Glutamatergic neuron (in vitro differentiated cells): ENCODE measurements around the gene ABCA3. TPM values are rescaled to one million over a fixed set of nuclear protein-coding genes. Genes with fewer than 3 reads are reported as not detected.
"Not testable (repeated sequence)": the region's sequence is repeated elsewhere in the genome, so short reads cannot be mapped to it uniquely, and the experiment has no call there.

Experiments used
- DNase-seq: peaks from one replicate; pipeline ENCODE4 v3.0.0; 2022
- H3K27ac Mint-ChIP-seq: one replicate; pipeline ENCODE4 v1.8.0; 2020; ENCODE audit warnings: mild to moderate bottlenecking, mixed read lengths, inconsistent platforms; ENCODE audit not compliant: unreplicated experiment
- H3K27me3 Mint-ChIP-seq: one replicate; pipeline ENCODE4 v1.8.0; 2020; ENCODE audit warnings: mild to moderate bottlenecking, moderate library complexity, mixed read lengths, inconsistent platforms; ENCODE audit not compliant: unreplicated experiment
- H3K36me3 Mint-ChIP-seq: one replicate; pipeline ENCODE4 v1.8.0; 2020; ENCODE audit warnings: mild to moderate bottlenecking, mixed read lengths, inconsistent platforms; ENCODE audit not compliant: unreplicated experiment
- H3K4me1 Mint-ChIP-seq: one replicate; pipeline ENCODE4 v1.8.0; 2020; ENCODE audit warnings: mild to moderate bottlenecking, low read depth, mixed read lengths, inconsistent platforms; ENCODE audit not compliant: unreplicated experiment
- H3K4me3 Mint-ChIP-seq: one replicate; pipeline ENCODE4 v1.8.0; 2020; ENCODE audit warnings: mild to moderate bottlenecking, mixed read lengths, inconsistent platforms; ENCODE audit not compliant: unreplicated experiment
- H3K9me3 Mint-ChIP-seq: one replicate; pipeline ENCODE4 v1.8.0; 2020; ENCODE audit warnings: mild to moderate bottlenecking, moderate library complexity, mixed read lengths, inconsistent platforms; ENCODE audit not compliant: unreplicated experiment
- CTCF ChIP-seq: fragments of 200-600 bp; sonication (generic); IDR thresholded peaks from one replicate; pipeline ENCODE4 v1.5.0; 2021; ENCODE audit not compliant: partially characterized antibody, unreplicated experiment
- total RNA-seq: library from RNA; stranded (reverse); fragmentation: NEBNext Ultra II Directional; extraction: Animal tissue kit (Norgen Biotek cat#: 25700); gene quantifications from one replicate; pipeline ENCODE4 v1.2.1, GENCODE V29; 2021; ENCODE audit not compliant: unreplicated experiment

Gene ABCA3
- total RNA-seq, 1 donor from 2014 or later: 110 TPM

DNA sequence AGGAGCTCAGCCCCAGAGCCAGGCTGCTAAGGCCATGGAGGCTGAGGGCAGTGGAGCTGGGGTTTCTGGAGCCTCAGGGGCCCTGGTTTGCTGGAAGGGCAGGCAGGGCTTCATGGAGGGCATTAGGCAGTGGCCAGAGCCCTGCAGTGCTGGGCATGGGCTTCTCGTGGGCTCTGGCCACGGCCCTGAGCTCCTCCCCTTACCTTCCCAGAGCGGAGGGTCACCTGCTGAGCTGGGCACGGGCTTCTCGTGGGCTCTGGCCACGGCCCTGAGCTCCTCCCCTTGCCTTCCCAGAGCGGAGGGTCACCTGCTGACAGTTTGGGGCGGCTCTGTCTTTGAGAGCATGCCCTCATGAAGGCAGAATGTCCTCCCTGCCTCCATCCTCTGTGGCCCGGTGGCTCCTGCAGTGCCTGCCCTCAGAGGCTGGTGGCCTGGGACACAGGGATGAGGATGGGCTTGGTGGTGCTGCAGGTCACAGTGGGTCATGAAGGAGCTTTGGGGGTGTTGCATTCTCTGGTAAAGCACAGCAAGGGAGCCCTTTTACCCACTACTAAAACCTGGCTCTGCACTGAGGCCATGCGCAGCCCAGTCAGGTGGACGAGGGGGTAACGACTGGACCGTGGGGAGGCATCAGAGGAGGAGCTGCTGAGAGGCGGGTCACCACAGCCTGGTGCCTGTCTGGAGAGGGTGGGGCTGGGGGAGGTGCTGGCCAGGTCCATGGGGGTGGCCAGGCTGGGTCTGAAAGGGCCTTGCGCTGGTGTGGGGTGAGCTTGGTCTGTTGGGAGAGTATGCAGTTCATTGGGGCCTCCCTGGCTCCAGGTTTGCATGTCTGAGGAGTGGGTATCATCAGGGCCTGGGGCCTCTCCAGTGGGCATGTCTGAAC, 69.7 kb downstream of the ABCA3 start:
- no peak overlapping the region for H3K4me3 Mint-ChIP-seq
- H3K27me3 Mint-ChIP-seq: peaks cover 6% of the 10 kb centered on the region
- H3K36me3 Mint-ChIP-seq: no peaks in the 10 kb centered on the region
- H3K4me1 Mint-ChIP-seq: peaks cover 15% of the 10 kb centered on the region
- no peak overlapping the region for H3K27ac Mint-ChIP-seq
- no peak for TF ChIP-seq CTCF
- H3K9me3 Mint-ChIP-seq: peaks cover 9% of the 10 kb centered on the region
- no peak for DNase-seq

- no peak for DNase-seq
- H3K36me3 Mint-ChIP-seq: no peaks in the 10 kb centered on the region
- peaks cover 6% of the 10 kb centered on the region for H3K27me3 Mint-ChIP-seq
- no peak for TF ChIP-seq CTCF
- H3K27ac Mint-ChIP-seq: no peak overlapping the region
- peaks cover 17% of the 10 kb centered on the region for H3K4me1 Mint-ChIP-seq
- H3K4me3 Mint-ChIP-seq: no peak overlapping the region
- H3K9me3 Mint-ChIP-seq: peaks cover 9% of the 10 kb centered on the region
Observed at GRCh38 chr16:2270070-2270462, 70.5 kb downstream of the ABCA3 start.

DNA sequence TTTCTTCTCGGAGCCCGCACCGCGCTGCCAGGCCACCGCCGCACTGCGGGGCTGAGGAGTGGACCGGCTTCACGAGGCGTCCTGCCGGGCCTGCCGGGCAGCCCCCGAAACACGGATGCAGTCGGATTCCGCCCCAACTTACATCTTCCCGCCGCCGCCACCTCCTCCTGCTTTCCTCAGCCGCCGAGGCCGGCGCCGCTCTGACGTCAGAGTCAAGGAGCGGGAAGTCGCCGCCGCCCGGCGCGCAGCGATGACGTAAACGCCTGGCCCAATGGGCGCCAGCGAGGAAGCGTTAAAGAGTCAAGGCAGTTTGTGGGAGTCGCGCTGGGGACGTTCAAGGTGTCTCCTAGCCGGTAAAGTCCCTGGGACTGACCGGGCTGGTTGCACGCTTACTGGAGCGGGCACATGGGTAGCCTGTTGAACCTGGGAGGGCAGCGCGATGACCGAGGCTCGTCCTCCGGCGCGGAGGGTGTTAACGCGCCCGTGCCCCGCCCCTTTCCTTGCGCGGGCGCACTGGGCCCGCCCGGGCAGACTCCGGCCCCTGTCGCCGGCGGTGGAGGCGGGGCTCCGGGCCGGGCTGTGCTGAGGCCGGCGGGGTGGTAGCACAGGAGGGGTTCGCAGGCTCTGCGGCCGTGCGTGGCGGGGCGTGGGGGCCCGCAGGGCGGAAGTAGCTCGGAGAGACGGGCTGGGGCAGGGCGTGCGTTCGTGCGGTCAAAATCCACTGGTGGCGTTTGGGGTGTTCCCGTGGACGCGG, 72.4 kb downstream of the ABCA3 start, which contains the start of gene RNPS1:
Gene RNPS1 (minus strand): TSS at position 214 of the 754 bp plus-strand sequence. CDS start 3,483 bp downstream, outside the sequence.
- H3K36me3 Mint-ChIP-seq: no peaks in the 10 kb centered on the region

DNA sequence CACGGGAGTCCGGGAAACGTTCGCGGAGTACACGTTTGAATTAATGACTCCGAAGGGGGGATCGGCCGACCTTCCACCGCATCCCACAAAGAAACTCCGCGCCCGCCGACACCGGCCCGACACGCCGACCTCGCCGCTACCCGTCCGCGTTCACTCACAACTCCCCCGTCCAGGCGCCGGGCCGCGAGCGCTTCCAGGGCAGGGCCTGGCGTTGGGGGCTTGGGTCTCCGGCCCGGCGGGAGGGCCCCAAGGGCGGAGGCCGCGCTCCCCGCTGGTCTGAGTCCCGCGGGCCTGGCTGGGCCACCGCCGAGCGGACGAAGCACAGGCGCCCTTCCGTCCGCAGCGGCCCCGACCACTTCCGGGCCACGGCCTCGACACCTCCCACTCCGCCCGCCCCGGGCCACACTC, 73.0 kb downstream of the ABCA3 start:
- Mint-ChIP-seq H3K27ac (peak overlapping the region; percentile 78), H3K9me3 (peaks cover 11% of the 10 kb centered on the region), H3K4me3 (peak overlapping the region; percentile 90), H3K4me1 (peaks cover 17% of the 10 kb centered on the region)
- H3K36me3 Mint-ChIP-seq, DNase-seq, H3K27me3 Mint-ChIP-seq: not testable (repeated sequence)

More for the DNA sequence above, 72.4 kb downstream of the ABCA3 start, which contains the start of gene RNPS1:
- Mint-ChIP-seq H3K4me1 (peaks cover 17% of the 10 kb centered on the region), H3K4me3 (peak within 1 kb of the TSS; percentile 90), H3K27ac (peak within 1 kb of the TSS; percentile 78), H3K27me3 (peaks cover 6% of the 10 kb centered on the region), H3K9me3 (peaks cover 9% of the 10 kb centered on the region)
- peak; percentile 97 for DNase-seq
- TF ChIP-seq CTCF: no peak

- H3K27me3 Mint-ChIP-seq: not testable (repeated sequence)
Observed at GRCh38 chr16:2266887-2267286, 73.6 kb downstream of the ABCA3 start.

GRCh38 chr16:2263026-2263425, 77.5 kb downstream of the ABCA3 start:
- H3K4me1 Mint-ChIP-seq: peaks cover 13% of the 10 kb centered on the region
- not testable (repeated sequence) for H3K27me3 Mint-ChIP-seq, H3K27ac Mint-ChIP-seq, DNase-seq, H3K36me3 Mint-ChIP-seq, H3K4me3 Mint-ChIP-seq, H3K9me3 Mint-ChIP-seq

More at GRCh38 chr16:2266887-2267286, 73.6 kb downstream of the ABCA3 start:
- H3K9me3 Mint-ChIP-seq: peaks cover 11% of the 10 kb centered on the region
- H3K27ac Mint-ChIP-seq: peak overlapping the region; percentile 76
- H3K36me3 Mint-ChIP-seq, DNase-seq: not testable (repeated sequence)
- peak overlapping the region; percentile 86 for H3K4me3 Mint-ChIP-seq
- H3K4me1 Mint-ChIP-seq: peaks cover 17% of the 10 kb centered on the region
